ENCODE data around the gene NR4A2.

NR4A2 gene

DNA sequence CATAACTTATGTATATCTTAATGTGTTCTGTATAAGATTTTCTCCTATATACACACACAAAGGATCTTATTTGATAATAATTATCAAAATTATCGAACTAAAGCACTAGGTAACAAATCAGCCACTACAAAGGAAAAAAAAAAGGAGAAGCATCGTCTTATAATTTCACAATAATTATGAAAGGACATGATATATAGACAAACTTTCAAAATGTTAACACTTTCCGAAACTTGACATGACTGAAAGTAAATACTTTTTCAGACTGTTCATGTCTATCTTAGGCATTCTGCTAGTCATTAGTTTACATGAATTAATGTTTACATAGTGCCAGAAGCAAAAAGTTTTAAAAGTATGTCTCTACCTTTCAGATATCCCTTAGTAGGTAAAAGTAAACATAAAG lies 7.3 kb upstream of the NR4A2 start:
- DNase-seq = no peak

DNA sequence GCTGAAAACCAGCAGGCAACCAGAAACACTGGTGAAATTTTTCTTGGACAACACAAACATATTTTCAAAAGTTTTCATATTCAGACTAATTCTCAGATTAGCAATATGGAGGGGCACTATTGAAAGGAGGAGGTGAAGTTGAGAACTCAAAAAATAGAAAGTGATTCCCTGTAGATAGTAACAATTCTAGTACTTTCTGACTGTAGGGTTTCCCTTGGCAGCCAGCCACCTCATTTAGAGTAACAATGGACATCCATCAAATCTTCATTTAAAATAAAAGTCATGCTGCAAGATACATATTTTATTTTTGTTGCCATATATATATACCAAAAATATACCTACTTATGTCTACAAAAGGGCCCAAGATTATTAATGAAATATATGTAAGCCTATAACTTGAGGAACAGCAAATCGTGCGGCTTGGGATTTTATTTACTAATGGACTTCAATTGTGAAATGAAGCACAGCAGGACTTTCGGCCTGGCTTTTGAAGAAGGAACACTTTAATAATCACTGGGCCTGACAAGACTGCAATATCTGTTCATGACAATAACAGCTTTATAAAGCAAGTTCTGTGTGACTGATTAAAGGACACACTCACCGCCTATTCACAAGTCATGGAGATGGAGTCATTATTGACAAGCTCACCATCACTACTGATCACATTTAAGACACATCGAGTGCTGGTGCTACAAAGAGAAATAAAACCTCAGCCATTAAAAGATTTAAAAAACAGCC lies 6.8 kb upstream of the NR4A2 start:
- no peak for DNase-seq

DNA sequence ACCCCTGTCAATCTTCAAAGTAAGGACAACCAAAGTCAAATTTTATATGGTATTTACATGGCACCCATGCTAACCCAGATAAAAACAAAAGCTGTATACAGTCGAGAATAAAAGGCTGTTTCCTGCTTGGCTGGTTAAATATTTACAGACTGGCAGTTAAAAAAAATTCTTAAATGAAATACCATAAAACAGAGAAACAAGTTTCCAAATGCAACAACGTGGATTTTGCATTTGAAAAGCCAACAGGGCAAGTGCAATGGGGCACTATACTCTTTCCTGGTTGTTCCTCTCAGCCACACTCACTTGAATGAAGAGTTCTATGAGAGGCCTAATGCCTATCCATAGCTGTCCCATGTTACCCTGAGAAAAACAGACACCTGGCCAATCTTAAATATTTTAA lies 6.1 kb upstream of the NR4A2 start:
- no peak for DNase-seq

DNA sequence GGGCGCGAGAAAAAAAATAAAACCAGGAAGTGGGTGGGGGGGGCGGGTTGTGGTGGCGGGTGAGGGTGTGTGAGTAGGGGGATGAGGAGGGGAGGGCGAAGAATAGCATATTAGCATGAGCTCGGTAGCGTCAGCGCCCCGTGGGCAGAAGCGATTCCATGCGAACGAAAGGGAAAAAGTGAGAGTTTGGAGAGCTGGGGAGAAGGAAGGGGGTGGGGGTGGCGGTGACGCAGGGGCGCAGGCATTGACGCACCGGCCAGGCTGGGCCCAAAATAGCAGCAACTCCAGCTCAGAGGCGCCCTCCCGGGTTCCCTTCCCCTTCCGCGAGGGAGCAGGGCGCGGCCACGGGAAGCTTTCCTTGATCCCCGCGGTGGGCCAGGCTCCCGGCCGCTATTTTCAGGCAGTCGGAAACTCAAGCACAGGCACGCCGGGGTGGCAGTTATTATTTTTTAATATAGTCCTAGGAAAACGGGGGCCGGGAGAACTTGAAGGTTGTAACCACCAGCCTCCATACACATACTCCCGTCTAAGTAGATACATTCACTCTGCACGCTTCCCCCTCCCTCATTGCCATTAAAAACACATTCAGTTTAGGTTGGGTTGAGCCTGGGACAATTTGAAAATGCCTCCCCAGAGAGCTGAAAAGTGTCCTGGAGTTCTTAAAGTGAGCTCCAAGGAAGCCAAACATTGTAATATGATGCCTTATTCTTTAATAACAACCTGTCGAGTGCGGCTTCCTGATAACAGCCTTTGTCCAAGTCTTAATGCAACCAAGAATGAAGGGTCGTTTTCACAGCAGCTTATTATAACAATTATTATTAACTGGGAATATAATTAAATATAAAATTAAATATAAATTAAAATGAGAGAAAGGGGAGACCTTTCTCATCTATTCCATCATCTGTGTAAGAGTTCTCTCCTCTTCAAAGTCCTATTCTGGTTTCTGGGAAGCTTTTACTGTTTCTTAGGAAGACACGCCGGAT lies 2.3 kb upstream of the NR4A2 start:
- peak; percentile 80 for DNase-seq

DNA sequence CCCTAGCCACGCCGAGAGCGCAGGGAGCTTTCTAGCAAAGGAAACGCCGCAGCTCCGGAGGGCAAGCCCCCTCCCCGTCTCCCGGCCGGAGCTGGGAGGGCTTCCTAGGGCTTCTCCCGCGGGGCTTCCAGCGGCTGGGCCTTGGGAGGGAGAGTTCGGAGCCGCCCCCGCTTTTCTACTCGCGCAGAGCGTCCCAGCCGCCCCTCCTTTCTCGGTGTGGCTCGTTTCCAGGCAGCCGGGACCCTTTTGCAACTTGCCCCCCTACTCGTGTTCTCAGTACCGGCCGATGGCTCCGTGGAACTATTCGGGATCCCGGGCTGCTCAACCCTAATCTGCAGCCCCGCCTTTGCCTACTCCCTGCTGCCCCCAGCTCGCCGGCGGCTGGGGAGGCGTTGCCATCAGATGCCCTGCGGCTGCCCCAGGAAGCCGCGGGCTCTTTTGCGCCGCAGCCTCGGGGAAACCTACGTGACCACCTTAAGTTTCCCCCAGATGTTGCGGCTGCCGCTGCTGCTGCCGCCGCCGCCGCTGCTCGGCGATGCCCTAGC lies 1.5 kb upstream of the NR4A2 start:
- peak; percentile 62 for DNase-seq

DNA sequence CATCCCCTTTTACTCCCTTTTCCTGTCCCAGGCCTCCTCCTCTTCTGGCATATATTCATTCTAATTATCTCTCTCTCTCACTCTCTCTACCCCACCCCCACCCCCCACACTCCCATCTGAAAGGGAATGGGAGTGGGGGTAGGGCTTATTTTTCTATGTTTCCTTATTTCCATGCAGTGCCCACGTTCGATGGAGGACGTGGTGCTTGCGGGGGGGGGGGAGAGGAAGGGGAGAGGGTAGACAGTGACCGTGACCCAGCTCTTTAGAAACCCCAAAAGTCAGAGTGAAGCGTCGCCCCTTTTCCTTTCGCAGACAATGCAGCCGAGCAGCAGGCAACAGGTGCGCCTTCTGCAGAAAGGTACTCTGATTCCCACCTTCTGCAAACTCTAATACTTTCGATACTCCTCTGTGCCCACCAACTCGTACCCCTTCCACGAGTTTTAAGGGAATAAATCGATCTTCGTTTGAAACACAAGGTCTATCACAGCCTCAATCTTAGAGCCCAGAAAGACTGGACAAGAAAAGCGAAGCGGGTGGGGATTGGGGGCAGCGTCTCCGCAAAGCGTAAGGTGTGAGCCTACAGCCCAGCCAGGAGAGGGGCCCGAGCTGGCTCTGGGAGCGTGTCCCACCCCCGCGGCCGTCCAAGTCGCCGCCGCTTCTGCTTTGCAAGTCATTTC lies 891 bp upstream of the NR4A2 start:
- peak; percentile 33 for DNase-seq

DNA sequence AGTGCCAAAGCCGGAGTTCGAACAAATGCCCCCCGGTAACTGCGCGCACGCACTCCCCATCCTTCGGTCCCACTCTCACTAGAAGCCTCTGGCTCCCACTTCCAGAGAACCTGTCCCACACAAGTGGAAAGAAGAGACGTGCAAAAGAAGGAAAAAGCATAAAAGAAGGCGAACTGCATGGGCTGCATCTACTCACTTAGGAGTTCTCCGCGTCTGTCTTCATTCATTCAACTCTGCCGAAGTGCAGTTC lies 312 bp downstream of the NR4A2 start:
- no peak for DNase-seq

DNA sequence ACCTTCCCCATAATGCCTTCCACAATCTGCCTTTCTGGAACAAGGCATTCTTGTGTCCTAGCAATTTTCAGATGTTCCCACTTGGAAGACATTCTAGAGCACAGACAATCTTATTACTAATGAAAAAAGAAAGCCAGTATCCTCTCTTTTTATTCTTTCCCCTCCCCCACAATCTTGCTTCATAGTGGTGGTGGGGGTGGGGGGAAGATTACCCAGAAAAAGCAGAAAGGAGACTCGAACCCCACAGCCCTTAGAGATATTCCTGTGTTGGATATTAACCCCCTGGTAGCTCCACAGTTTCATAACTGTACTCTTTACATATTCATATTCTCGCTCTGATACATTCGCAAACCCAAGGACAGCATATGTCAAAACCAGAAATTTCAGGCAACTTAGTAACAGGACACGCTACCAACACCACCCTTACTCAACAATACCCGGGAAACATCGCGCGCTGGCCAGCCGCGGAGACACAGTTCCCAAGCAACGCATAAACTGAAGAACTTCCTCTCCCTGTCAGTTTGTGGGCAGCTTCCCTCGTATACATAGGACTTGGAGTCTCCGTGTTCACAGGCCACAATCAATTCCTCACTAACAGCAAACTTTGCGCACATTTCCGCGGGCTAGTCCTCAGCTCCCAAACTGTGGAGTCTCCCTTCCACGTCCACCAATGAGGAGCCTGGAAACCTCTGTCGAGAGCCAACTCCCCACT lies 793 bp downstream of the NR4A2 start:
- peak; percentile 25 for DNase-seq

DNA sequence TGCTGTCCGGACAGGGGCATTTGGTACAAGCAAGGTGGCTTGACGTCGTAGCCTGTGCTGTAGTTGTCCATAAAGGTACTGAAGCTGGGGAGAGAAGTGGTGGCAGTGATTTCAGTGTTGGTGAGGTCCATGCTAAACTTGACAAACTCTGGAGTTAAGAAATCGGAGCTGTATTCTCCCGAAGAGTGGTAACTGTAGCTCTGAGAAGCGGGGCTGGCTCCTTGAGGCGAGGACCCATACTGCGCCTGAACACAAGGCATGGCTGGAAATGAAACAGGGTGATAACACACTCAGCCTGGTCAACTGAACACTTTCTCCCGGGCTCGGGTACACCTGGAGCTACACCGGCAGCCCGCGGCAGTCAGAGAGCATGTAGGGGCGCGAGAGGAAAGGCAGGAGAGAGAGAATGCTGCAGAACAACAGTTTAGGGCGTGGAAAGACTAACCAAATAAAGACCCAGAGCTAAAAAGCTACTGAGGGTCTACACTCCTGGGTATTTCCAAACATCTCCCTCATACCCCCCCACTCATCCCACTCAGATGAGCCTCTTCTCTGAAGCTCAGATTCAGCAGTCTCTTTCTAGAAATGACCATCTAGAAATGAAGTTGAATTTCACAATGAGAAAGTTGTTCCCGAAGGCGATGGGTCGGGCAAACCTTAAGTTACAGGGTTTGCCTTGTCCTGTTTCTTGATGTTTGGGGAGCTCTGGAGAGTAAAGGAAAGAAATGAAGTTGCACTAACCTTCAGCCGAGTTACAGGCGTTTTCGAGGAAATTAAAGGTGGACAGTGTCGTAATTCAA lies 2.4 kb downstream of the NR4A2 start:
- no peak for DNase-seq

DNA sequence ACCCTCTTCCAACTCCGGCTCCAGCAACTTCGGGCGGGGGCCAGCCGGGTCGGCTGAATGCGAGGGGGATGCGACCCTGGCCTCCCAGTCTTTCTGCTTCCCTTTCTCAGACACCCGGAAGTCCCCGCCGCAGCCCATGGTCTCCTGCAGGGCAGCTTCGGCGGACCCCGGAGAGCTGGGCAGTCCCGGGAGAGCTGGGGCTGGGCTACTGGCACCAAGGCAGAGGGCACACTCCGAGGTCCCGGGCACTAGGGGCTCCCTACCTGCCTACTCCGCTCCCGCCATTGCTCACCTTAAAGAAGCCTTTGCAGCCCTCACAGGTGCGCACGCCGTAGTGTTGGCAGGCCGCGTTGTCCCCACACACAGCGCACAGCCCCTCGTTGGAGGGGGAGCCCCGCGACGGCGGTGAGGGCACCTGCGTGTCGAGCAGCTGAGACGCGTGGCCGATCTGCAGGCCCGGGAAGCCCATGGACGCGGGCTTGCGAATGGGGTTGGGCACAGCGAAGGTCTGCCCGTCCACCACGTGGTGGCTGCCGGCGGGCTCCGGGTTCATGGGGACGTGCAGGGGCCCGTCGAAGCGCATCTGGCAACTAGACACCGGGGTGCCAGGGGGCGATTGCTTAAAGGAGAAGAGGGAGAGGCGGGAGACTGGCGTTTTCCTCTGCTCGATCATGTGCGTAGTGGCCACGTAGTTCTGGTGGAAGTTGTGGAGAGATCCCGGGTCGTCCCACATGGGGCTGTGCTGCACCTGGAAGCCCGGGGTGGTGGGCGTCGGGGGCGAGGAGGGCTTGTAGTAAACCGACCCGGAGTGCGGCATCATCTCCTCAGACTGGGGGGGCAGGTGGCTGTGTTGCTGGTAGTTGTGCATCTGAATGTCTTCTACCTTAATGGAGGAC lies 3.2 kb downstream of the NR4A2 start:
- DNase-seq = no peak

DNA sequence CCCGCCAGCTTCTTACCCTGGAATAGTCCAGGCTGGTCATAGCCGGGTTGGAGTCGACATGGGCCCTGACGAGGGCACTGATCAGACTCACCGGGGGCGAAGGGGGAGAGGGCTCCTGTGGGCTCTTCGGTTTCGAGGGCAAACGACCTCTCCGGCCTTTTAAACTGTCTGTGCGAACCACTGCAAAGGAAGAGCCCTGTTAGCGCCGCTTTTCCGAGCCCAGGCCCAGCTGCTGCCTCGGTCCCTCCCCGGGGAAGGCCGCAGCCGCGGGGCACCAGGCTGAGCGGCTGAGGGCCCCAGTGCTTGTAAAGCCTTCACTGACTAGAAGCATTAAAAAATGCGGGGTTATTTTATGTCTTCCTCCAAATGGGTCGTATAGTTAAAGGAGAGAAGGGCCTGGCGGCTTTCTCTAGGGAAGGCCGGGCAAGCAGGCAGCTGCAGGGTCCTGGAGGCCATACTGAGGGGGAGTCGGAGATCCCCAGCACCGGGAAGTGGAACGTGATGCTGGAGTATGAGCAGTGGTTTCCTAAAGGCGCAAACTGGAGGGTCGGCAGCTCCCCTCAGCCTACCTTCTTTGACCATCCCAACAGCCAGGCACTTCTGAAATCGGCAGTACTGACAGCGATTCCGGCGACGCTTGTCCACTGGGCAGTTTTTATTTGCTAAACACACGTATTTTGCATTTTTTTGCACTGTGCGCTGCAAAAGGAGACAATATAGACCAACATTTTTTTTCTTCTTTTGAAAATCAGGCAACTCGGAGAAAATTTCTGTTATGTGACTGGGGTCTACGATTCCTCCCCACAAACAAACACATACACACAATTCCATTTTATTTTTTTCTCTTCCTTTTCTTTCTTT lies 4.5 kb downstream of the NR4A2 start:
- DNase-seq = no peak

DNA sequence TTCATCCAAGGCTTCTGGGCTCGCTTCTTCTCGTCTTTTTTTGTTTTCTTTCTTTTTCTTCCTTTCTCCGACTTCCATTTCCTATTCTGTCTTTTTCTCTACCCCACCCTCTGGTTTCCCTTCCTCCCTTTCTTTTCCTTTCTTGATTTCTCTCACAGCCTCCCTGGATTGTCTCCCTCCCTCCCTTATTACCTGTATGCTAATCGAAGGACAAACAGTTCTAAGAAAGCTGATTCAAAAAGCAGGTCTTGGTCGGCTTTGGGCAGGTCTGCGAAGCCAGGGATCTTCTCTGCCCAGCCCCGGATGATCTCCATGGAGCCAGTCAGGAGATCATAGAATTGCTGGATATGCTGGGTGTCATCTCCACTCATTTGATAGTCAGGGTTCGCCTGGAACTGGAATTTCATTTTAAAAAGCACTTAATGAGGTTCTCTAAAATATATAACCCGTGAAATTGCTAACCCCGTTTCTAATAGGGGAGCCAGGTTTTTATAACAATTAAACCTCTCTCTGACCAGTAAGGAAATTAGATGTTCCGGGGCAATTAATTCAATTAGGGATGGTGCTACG lies 5.9 kb downstream of the NR4A2 start:
- no peak for DNase-seq

DNA sequence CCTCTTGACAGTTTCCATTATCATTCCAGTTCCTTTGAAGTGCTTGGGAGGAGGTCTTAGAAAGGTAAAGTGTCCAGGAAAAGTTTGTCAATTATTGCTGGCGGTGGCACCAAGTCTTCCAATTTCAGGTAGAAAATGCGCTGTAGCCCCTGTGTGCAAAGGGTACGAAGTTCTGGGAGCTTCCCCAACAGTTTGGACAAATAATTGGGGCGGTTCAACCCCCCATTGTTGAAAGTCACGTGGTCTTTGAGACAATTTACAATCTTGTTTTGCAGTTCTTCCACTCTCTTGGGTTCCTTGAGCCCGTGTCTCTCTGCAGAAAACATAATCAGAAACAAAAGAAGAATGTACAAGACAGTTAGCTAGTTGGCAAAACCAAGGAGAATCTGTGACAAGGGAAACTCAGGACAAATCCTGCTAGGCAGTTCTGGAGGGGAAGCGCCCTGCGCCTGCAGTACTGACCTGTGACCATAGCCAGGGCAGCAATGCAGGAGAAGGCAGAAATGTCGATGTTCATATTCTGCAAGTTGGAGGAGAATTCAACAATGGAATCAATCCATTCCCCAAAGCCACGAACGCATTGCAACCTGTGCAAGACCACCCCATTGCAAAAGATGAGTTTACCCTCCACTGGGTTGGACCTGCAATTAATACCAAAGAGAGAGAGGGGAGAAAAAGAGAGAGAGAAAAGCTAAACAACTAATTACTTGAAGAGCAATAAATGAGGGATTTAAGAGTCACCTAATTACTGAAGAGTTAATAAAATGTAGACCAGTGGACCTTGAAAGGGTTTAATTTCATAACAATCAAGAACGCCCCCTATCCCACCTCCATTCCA lies 6.6 kb downstream of the NR4A2 start:
- DNase-seq = no peak

DNA sequence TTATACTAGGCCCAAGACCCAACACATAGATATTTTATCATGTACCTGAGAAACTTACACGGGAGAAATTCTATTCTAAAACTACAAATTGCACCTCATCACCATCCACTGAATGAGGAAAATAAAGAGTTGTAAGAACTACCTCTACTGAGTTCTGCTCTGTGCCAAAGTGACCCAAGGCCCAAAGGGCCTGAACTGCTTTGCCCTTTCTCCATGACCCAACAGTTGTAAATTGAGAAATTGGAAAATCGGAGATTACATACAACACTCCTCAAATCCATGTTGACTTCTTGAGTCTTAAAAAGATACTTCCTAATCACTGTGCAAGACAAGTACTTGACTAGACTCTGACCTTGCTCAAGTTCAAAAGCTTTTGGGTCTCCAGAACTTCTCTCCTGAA lies 8.8 kb downstream of the NR4A2 start:
- no peak for DNase-seq

DNA sequence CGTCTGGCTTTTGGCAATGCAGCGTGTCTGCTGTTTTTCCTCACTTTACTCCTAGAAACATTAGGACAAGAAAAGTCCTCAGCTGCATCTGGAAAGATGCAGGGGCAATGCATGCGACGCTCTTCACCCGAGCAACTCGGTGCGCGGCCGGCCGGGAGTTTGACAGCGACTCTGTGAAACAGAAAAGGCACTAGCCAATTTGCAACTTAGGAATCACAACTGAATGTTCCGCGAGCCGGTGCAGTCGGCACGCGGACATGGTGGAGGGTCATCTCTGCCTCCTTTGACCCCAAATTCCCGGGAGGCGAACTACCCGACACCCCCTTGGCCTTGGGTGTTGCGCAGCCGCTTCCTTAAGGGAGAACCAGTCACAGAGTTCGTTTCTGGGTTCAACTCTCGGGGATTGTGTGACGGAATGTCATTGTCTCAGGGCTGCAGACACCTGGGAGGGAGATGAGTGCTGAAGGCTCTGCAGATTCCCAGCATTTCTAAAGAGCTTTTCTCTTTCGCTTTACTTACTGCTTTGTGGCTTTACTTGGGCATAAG lies 9.8 kb downstream of the NR4A2 start:
- no peak for DNase-seq

DNA sequence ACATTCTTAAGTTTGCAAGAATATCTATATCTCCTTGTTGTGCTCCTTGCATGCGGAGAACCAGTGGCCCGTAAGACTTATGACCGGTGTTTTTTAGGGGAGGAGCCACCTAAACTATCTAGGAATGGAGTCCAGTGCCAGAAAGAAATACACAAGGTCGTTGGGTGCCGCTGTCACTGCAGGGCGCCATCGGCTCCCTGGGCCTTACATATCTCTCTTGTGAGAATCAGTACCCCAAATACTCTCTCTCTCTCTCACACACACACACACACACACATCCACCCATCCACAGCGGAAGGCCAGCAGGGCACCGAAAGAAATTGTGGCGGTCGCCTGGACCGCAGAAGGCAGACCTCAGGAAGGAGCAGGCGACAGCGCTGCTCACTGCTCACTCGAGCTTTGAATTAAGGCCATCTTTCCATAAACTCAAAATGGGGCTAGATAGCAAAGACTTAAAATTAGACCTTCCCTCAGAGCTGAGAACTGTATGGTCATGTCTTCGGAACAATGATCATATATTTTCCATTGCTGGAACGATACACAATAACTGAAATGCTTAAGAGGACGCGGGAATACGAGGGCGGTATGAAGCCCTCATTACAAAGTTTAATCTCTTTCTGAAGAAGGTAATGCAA lies 10.4 kb downstream of the NR4A2 start:
- no peak for DNase-seq

DNA sequence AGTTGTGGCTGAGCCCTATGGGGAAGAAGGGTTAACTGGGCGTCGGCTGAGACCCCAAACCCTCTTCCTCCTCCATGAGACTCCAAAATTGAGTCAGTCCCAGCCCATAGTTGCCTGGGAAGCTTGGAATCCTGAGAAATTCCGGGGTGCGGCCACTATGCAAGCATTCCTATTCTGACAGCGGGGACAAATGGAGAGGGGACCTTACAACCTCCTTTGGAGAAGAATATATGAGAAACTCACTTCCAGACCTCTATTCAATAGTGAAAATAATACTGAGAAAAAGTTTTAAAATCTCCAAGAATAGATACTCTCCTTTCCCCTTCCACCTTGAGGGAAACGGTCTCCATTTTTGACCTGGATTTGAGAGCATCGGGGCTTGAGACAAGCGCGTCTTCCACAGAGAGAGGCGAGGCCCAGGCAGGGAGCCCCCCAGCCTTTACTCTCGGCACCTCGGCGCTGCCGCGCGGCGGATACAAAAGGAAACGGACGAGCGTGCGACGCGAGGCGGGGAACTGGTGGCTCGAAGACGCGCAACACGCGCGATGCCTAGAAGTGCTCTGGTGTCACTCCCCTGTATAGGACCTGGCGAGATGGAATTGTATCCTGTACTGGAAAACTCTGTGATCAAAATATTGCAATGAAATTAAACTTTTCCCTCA lies 11.1 kb downstream of the NR4A2 start:
- peak; percentile 52 for DNase-seq

Data from CD4-positive, alpha-beta T cell treated with Interleukin-17A for 4 hours (primary cell).